ENCODE data around the gene PLIN4.

DNA sequence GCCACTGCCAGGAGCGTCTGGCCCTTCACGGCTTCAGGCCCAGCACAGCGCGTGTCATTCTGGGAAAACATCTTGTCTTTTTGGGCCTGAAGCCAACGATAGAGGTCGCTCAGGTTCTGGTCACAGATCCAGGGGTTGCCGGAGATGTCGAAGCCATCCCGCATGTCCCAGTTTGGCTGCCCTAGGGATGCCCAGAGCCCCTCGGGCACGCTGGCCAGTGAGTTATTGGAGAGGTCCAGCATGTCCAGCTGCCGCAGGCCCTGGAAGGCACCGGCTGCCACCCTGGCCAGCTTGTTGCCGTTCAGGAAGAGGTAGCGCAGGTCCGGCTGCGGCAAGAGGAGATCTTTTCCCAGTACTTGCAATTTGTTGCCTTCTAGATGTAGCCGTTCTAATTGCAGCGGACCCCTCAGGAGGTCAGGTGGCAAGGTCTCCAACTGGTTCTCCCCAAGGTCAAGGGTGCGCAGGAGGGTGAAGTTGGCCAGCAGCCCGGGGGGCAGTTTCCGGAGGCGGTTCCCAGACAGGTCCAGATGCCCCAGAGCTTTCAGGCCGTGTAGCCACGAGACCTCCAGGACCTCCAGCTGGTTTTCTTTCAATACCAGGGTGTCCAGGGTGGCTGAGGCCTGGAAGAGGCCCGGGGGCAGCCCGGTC lies 19.8 kb upstream of the PLIN4 start:
- TF ChIP-seq, protein P1, sequence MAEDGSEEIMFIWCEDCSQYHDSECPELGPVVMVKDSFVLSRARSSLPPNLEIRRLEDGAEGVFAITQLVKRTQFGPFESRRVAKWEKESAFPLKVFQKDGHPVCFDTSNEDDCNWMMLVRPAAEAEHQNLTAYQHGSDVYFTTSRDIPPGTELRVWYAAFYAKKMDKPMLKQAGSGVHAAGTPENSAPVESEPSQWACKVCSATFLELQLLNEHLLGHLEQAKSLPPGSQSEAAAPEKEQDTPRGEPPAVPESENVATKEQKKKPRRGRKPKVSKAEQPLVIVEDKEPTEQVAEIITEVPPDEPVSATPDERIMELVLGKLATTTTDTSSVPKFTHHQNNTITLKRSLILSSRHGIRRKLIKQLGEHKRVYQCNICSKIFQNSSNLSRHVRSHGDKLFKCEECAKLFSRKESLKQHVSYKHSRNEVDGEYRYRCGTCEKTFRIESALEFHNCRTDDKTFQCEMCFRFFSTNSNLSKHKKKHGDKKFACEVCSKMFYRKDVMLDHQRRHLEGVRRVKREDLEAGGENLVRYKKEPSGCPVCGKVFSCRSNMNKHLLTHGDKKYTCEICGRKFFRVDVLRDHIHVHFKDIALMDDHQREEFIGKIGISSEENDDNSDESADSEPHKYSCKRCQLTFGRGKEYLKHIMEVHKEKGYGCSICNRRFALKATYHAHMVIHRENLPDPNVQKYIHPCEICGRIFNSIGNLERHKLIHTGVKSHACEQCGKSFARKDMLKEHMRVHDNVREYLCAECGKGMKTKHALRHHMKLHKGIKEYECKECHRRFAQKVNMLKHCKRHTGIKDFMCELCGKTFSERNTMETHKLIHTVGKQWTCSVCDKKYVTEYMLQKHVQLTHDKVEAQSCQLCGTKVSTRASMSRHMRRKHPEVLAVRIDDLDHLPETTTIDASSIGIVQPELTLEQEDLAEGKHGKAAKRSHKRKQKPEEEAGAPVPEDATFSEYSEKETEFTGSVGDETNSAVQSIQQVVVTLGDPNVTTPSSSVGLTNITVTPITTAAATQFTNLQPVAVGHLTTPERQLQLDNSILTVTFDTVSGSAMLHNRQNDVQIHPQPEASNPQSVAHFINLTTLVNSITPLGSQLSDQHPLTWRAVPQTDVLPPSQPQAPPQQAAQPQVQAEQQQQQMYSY (CRISPR knock-in tag; IDR thresholded peaks at IDR 0.05) = no peak
- TF ChIP-seq, protein P2, sequence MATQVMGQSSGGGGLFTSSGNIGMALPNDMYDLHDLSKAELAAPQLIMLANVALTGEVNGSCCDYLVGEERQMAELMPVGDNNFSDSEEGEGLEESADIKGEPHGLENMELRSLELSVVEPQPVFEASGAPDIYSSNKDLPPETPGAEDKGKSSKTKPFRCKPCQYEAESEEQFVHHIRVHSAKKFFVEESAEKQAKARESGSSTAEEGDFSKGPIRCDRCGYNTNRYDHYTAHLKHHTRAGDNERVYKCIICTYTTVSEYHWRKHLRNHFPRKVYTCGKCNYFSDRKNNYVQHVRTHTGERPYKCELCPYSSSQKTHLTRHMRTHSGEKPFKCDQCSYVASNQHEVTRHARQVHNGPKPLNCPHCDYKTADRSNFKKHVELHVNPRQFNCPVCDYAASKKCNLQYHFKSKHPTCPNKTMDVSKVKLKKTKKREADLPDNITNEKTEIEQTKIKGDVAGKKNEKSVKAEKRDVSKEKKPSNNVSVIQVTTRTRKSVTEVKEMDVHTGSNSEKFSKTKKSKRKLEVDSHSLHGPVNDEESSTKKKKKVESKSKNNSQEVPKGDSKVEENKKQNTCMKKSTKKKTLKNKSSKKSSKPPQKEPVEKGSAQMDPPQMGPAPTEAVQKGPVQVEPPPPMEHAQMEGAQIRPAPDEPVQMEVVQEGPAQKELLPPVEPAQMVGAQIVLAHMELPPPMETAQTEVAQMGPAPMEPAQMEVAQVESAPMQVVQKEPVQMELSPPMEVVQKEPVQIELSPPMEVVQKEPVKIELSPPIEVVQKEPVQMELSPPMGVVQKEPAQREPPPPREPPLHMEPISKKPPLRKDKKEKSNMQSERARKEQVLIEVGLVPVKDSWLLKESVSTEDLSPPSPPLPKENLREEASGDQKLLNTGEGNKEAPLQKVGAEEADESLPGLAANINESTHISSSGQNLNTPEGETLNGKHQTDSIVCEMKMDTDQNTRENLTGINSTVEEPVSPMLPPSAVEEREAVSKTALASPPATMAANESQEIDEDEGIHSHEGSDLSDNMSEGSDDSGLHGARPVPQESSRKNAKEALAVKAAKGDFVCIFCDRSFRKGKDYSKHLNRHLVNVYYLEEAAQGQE (IDR thresholded peaks at IDR 0.05; ENCODE audit: low read depth, low read length) = no peak
- TF ChIP-seq FOXK2 (IDR thresholded peaks at IDR 0.05) (no peak), RFX5 (IDR thresholded peaks at IDR 0.05; ENCODE audit: low read depth, low read length) (no peak), CTCF (IDR thresholded peaks at IDR 0.05 in 2 of 3, conservative IDR thresholded peaks at IDR 0.05 in 1 of 3; ENCODE audit: control insufficient read depth in 2 of 3, extremely low read depth in 1 of 3, insufficient read depth in 1 of 3, low read depth in 3 of 3, low read length in 3 of 3) (no peak), RAD51 (IDR thresholded peaks at IDR 0.05) (no peak), EGR1 (IDR thresholded peaks at IDR 0.05; ENCODE audit: borderline replicate concordance in 1 of 2, low read depth in 2 of 2, low read length in 2 of 2) (no peak), SMC3 (IDR thresholded peaks at IDR 0.05; ENCODE audit: borderline replicate concordance, low read length) (no peak)
- TF ChIP-seq, protein P3, sequence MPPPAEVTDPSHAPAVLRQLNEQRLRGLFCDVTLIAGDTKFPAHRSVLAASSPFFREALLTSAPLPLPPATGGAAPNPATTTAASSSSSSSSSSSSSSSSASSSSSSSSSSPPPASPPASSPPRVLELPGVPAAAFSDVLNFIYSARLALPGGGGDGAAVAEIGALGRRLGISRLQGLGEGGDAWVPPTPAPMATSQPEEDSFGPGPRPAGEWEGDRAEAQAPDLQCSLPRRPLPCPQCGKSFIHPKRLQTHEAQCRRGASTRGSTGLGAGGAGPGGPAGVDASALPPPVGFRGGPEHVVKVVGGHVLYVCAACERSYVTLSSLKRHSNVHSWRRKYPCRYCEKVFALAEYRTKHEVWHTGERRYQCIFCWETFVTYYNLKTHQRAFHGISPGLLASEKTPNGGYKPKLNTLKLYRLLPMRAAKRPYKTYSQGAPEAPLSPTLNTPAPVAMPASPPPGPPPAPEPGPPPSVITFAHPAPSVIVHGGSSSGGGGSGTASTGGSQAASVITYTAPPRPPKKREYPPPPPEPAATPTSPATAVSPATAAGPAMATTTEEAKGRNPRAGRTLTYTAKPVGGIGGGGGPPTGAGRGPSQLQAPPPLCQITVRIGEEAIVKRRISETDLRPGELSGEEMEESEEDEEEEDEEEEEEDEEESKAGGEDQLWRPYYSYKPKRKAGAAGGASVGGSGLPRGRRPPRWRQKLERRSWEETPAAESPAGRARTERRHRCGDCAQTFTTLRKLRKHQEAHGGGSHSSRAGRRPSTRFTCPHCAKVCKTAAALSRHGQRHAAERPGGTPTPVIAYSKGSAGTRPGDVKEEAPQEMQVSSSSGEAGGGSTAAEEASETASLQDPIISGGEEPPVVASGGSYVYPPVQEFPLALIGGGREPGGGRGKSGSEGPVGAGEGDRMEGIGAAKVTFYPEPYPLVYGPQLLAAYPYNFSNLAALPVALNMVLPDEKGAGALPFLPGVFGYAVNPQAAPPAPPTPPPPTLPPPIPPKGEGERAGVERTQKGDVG (CRISPR knock-in tag; IDR thresholded peaks at IDR 0.05) = no peak
- TF ChIP-seq, protein P4, sequence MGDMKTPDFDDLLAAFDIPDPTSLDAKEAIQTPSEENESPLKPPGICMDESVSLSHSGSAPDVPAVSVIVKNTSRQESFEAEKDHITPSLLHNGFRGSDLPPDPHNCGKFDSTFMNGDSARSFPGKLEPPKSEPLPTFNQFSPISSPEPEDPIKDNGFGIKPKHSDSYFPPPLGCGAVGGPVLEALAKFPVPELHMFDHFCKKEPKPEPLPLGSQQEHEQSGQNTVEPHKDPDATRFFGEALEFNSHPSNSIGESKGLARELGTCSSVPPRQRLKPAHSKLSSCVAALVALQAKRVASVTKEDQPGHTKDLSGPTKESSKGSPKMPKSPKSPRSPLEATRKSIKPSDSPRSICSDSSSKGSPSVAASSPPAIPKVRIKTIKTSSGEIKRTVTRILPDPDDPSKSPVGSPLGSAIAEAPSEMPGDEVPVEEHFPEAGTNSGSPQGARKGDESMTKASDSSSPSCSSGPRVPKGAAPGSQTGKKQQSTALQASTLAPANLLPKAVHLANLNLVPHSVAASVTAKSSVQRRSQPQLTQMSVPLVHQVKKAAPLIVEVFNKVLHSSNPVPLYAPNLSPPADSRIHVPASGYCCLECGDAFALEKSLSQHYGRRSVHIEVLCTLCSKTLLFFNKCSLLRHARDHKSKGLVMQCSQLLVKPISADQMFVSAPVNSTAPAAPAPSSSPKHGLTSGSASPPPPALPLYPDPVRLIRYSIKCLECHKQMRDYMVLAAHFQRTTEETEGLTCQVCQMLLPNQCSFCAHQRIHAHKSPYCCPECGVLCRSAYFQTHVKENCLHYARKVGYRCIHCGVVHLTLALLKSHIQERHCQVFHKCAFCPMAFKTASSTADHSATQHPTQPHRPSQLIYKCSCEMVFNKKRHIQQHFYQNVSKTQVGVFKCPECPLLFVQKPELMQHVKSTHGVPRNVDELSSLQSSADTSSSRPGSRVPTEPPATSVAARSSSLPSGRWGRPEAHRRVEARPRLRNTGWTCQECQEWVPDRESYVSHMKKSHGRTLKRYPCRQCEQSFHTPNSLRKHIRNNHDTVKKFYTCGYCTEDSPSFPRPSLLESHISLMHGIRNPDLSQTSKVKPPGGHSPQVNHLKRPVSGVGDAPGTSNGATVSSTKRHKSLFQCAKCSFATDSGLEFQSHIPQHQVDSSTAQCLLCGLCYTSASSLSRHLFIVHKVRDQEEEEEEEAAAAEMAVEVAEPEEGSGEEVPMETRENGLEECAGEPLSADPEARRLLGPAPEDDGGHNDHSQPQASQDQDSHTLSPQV (IDR thresholded peaks at IDR 0.05) = no peak
- TF ChIP-seq, protein P5, sequence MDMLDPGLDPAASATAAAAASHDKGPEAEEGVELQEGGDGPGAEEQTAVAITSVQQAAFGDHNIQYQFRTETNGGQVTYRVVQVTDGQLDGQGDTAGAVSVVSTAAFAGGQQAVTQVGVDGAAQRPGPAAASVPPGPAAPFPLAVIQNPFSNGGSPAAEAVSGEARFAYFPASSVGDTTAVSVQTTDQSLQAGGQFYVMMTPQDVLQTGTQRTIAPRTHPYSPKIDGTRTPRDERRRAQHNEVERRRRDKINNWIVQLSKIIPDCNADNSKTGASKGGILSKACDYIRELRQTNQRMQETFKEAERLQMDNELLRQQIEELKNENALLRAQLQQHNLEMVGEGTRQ (IDR thresholded peaks at IDR 0.05; ENCODE audit: borderline replicate concordance, low read depth, low read length) = no peak
